GM12878 (cell line): ENCODE measurements around the gene SRGAP1. TPM values are rescaled to one million over a fixed set of nuclear protein-coding genes. Genes with fewer than 3 reads are reported as not detected.

Experiments
- ATAC-seq: fragments of 200-7000 bp; cut with Tn5 transposase; 3 replicates; pipeline ENCODE4 v1.9.1; 2020; ENCODE audit warnings: mild to moderate bottlenecking, moderate library complexity
- BruUV-seq: library from RNA; stranded (reverse); fragments of 400-500 nt; replicated peaks from 2 replicates; lab custom pipeline; 2021; lab: Mats Ljungman, UMichigan
- CTCF ChIA-PET: fragments of 300-600 bp; sonication (Branson Sonifier 250); formaldehyde crosslinking; extraction: SDS; loops from one replicate; lab custom pipeline; 2021; ENCODE audit warnings: inconsistent platforms; lab: Yijun Ruan, JAX
- POLR2A ChIA-PET: fragments of 350-600 bp; formaldehyde crosslinking; extraction: SDS; loops from one replicate; lab custom pipeline; 2021; ENCODE audit warnings: inconsistent platforms; lab: Charles Lee
- RAD21 ChIA-PET: fragments of 300-600 bp; sonication (Branson Sonifier 250); formaldehyde crosslinking; loops from one replicate; lab custom pipeline; 2023; ENCODE audit warnings: antibody characterized with exemption; ENCODE audit not compliant: unreplicated experiment; lab: Charles Lee
- SMC1A ChIA-PET: fragments of 300-600 bp; sonication (Branson Sonifier 250); formaldehyde crosslinking; loops from one replicate; lab custom pipeline; 2023; ENCODE audit not compliant: unreplicated experiment, uncharacterized antibody; lab: Charles Lee
- DNase-seq: peaks from one replicate; pipeline ENCODE4 v3.0.0-alpha.2; 2011; ENCODE audit warnings: low read depth, low spot score
- FAIRE-seq: peaks from 3 replicates; lab custom pipeline; 2011; peaks lifted over from hg19 to GRCh38; lab: Jason Lieb, UNC
- H2AFZ ChIP-seq: 2 replicates; pipeline ENCODE4 v1.6.0; 2011; ENCODE audit warnings: low read depth, low read length, control low read depth; ENCODE audit not compliant: control insufficient read depth
- H3K27ac ChIP-seq: 2 replicates; pipeline ENCODE4 v1.5.1; 2011; ENCODE audit warnings: control low read depth; ENCODE audit not compliant: control insufficient read depth, insufficient read depth
- H3K27me3 ChIP-seq, 2 experiments: replicated peaks in 1 of 2; 2 replicates each; pipeline versions ENCODE4 v1.6.0 to v1.6.1; 2011; ENCODE audit warnings: low read length in 1 of 2; ENCODE audit not compliant: control insufficient read depth in 2 of 2, insufficient read depth in 2 of 2
- H3K36me3 ChIP-seq, 2 experiments: 2 replicates each; pipeline ENCODE4 v1.5.1; 2011; ENCODE audit warnings: low read length in 1 of 2; ENCODE audit not compliant: control insufficient read depth in 2 of 2, insufficient read depth in 2 of 2
- H3K4me1 ChIP-seq: 2 replicates; pipeline ENCODE4 v1.6.1; 2011; ENCODE audit warnings: mild to moderate bottlenecking, low read length, moderate library complexity, mixed read lengths; ENCODE audit not compliant: control insufficient read depth, insufficient read depth
- H3K4me2 ChIP-seq: 2 replicates; pipeline ENCODE4 v1.6.0; 2011; ENCODE audit warnings: control low read depth; ENCODE audit not compliant: control insufficient read depth, insufficient read depth
- H3K4me3 ChIP-seq: fragments of 200-600 bp; sonication (generic); 2 replicates; pipeline ENCODE4 v1.5.1; 2016
- H3K79me2 ChIP-seq: 2 replicates; pipeline ENCODE4 v1.6.0; 2011; ENCODE audit warnings: low read length; ENCODE audit not compliant: control insufficient read depth, insufficient read depth
- H3K9ac ChIP-seq: 2 replicates; pipeline ENCODE4 v1.8.0; 2011; ENCODE audit warnings: low read length, control low read depth, mixed read lengths; ENCODE audit not compliant: control insufficient read depth, insufficient read depth
- H3K9me3 ChIP-seq: replicated peaks from 3 replicates; pipeline ENCODE4 v1.5.1; 2011; ENCODE audit warnings: mild to moderate bottlenecking, low read length; ENCODE audit not compliant: control insufficient read depth, insufficient read depth
- H4K20me1 ChIP-seq: 2 replicates; pipeline ENCODE4 v1.6.0; 2011; ENCODE audit not compliant: control insufficient read depth, insufficient read depth
- EP300 ChIP-seq, 2 experiments: fragments of 150-350 bp in 1 of 2; IDR thresholded peaks; 2 replicates each; pipeline ENCODE4 v1.6.1; 2011 to 2012; ENCODE audit warnings: low read depth in 2 of 2, low read length in 2 of 2, borderline replicate concordance in 1 of 2, improper control_type of control experiment in 1 of 2, inconsistent platforms in 1 of 2; ENCODE audit not compliant: control insufficient read depth in 1 of 2
- HCFC1 ChIP-seq: fragments of 150-350 bp; IDR thresholded peaks from 2 replicates; pipeline ENCODE4 v1.6.1; 2014; ENCODE audit warnings: low read length
- JUNB ChIP-seq: IDR thresholded peaks from 2 replicates; pipeline ENCODE4 v1.6.1; 2016; ENCODE audit warnings: antibody characterized with exemption, mild to moderate bottlenecking
- KAT2A ChIP-seq: conservative IDR thresholded peaks from 2 replicates; pipeline ENCODE4 v1.6.1; 2011; ENCODE audit warnings: low read depth, low read length; ENCODE audit not compliant: control insufficient read depth
- NBN ChIP-seq: fragments of 450-650 bp; IDR thresholded peaks from 2 replicates; pipeline ENCODE4 v1.6.1; 2016
- RELA ChIP-seq: fragments of 450-650 bp; IDR thresholded peaks from 2 replicates; pipeline ENCODE4 v1.8.0; 2014; ENCODE audit warnings: borderline replicate concordance; ENCODE audit not compliant: partially characterized antibody
- SMAD5 ChIP-seq: IDR thresholded peaks from 2 replicates; pipeline ENCODE4 v1.6.1; 2016; ENCODE audit warnings: antibody characterized with exemption, low read depth
- SPI1 ChIP-seq: IDR thresholded peaks from 2 replicates; pipeline ENCODE4 v1.6.1; 2011; ENCODE audit warnings: low read depth, mild to moderate bottlenecking, low read length, moderate library complexity, borderline replicate concordance; ENCODE audit not compliant: insufficient read depth
- SRF ChIP-seq, 2 experiments: IDR thresholded peaks; 2 replicates each; pipeline ENCODE4 v1.6.1; 2011; ENCODE audit warnings: low read depth in 2 of 2, low read length in 2 of 2, mild to moderate bottlenecking in 1 of 2, moderate library complexity in 1 of 2
- TAF1 ChIP-seq: IDR thresholded peaks from 2 replicates; pipeline ENCODE4 v1.6.1; 2011; ENCODE audit warnings: mild to moderate bottlenecking, low read depth, low read length, borderline replicate concordance
- WGBS: methylation state at CpG from one replicate; pipeline ENCODE4 v1.1.6; 2016; ENCODE audit warnings: low lambda C conversion rate; ENCODE audit not compliant: insufficient replicate concordance, insufficient coverage; ENCODE audit errors: missing lambda C conversion rate; 5-methylcytosine and 5-hydroxymethylcytosine counted together
- in situ Hi-C: fragments of 300-500 bp; cut with MboI; formaldehyde crosslinking; loops from 9 replicates; pipeline ENCODE4 v1.14.3; 2018; ENCODE audit warnings: mixed read lengths
- intact Hi-C: fragments of 100-400 bp; cut with micrococcal nuclease; formaldehyde crosslinking; loops from one replicate; pipeline ENCODE4 v1.14.2; 2022; ENCODE audit not compliant: unreplicated experiment
- polyA plus RNA-seq, 11 experiments: library from polyadenylated mRNA; depleted of rRNA in 4 of 11; unstranded in 6 of 11; stranded (reverse) in 5 of 11; fragments of >200 nt; fragmentation: Nextera tagmentation in 4 of 11; fragmentation: Illumina TruSeq in 1 of 11; extraction: Ambion mirVana in 4 of 11; extraction: Trizol in 1 of 11; gene quantifications; 1 replicate in 1 of 11; 2 replicates in 10 of 11; pipeline versions ENCODE4 v1.2.1 to v1.2.3, GENCODE V29; 2011 to 2016; ENCODE audit warnings: inconsistent platforms in 2 of 11, missing spikeins in 2 of 11, low read depth in 1 of 11
- total RNA-seq, 4 experiments: library from RNA; depleted of rRNA in 3 of 4; stranded (reverse); fragments of >200 nt in 3 of 4; fragmentation: Illumina TruSeq in 1 of 4; extraction: Trizol in 1 of 4; gene quantifications; 2 replicates each; pipeline versions ENCODE4 v1.2.1 to v1.2.3, GENCODE V29; 2013 to 2021

Gene SRGAP1
- total and polyA plus RNA-seq, 10 of the 15 experiments (the other 5 are each of a cell fraction or from before 2014, with no cell fraction given) = 0.16 to 0.85 (median 0.46) TPM

DNA sequence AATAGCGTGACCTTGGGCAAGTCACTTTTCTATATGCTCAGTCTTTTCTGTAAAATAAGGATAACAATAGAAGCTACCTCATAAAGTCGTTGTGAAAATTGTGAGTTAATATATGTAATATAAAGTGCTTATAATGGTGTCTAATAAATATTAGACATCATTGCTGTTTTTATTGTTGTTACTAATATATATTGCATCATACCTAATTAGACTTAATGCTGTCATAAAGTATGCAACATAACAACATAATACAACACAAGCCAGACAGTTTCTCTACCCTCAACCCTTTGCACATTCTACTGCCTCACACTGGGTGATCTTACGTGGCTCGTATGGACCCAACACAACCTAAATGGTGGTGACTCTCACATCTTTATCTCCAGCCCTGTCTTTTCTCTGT, 240.7 kb downstream of the SRGAP1 start:
- no peaks in the 10 kb centered on the region for H3K9me3 ChIP-seq
- in situ Hi-C loops = no loop called here
- no peak overlapping the region for H2AFZ ChIP-seq
- no peaks in the 10 kb centered on the region for H3K27me3 ChIP-seq
- no peaks in the 10 kb centered on the region for H3K36me3 ChIP-seq
- no peak overlapping the region for H3K4me2 ChIP-seq
- no TSS peak for BruUV-seq
- ChIA-PET SMC1A (interaction anchor here (2.6 kb wide), 1 partner anchor 14 kb away, joined by 6 read pairs; no protein-coding TSS in a partner anchor), RAD21 (no interaction called here), POLR2A (no interaction called here), CTCF (interaction anchor here (0.5 kb wide), 1 partner anchor 1272 kb away, joined by 3 read pairs; no protein-coding TSS in a partner anchor)
- H3K4me3 ChIP-seq = no peak overlapping the region
- 43% methylated on average over 4 of the region's 4 CpGs for WGBS
- H3K9ac ChIP-seq = no peak overlapping the region
- no peaks in the 10 kb centered on the region for H4K20me1 ChIP-seq
- intact Hi-C loops = no loop called here
- H3K4me1 ChIP-seq = no peaks in the 10 kb centered on the region
- ATAC-seq (no peak), DNase-seq (no peak), FAIRE-seq (no peak)
- H3K27ac ChIP-seq = no peak overlapping the region
- no peak for TF ChIP-seq HCFC1
- TF ChIP-seq SMAD5 = no peak
- TF ChIP-seq EP300 (IDR thresholded peaks at IDR 0.05; ENCODE audit: borderline replicate concordance in 1 of 2, control insufficient read depth in 1 of 2, low read depth in 2 of 2, low read length in 2 of 2) = no peak
- TF ChIP-seq KAT2A = no peak
- no peak for TF ChIP-seq TAF1
- TF ChIP-seq JUNB = no peak
- no peak for TF ChIP-seq SPI1
- TF ChIP-seq RELA = no peak
- no peak for TF ChIP-seq SRF (IDR thresholded peaks at IDR 0.05; ENCODE audit: low read depth in 2 of 2, low read length in 2 of 2)
- TF ChIP-seq NBN = no peak
- H3K79me2 ChIP-seq = no peaks in the 10 kb centered on the region
